Smooth muscle cell (in vitro differentiated cells): ENCODE data around the gene VWA3B. TPM values are rescaled to one million over a fixed set of nuclear protein-coding genes. Genes with fewer than 3 reads are reported as not detected.

Experiments
- DNase-seq: peaks from one replicate; lab custom pipeline; 2025; ENCODE audit not compliant: unreplicated experiment; lab: John Stamatoyannopoulos, UW
- H2AFZ ChIP-seq: fragments of 200-600 bp; sonication (generic); 2 replicates; pipeline ENCODE4 v1.6.0; 2016; ENCODE audit warnings: antibody characterized with exemption, low read depth, mild to moderate bottlenecking
- H3F3A ChIP-seq: fragments of 200-600 bp; sonication (generic); 2 replicates; pipeline ENCODE4 v1.6.0; 2017; ENCODE audit warnings: antibody characterized with exemption, low read depth
- H3K27ac ChIP-seq: fragments of 200-600 bp; sonication (generic); 2 replicates; pipeline ENCODE4 v1.5.1; 2016; ENCODE audit warnings: low read depth, mild to moderate bottlenecking
- H3K27me3 ChIP-seq: fragments of 200-600 bp; sonication (generic); 2 replicates; pipeline ENCODE4 v1.6.1; 2016; ENCODE audit warnings: low read depth, mild to moderate bottlenecking
- H3K36me3 ChIP-seq: fragments of 200-600 bp; sonication (generic); 2 replicates; pipeline ENCODE4 v1.5.1; 2016; ENCODE audit warnings: low read depth
- H3K4me1 ChIP-seq: fragments of 200-600 bp; sonication (generic); 2 replicates; pipeline ENCODE4 v1.5.1; 2016; ENCODE audit warnings: low read depth
- H3K4me2 ChIP-seq: fragments of 200-600 bp; sonication (generic); 2 replicates; pipeline ENCODE4 v1.6.0; 2016; ENCODE audit warnings: mild to moderate bottlenecking
- H3K4me3 ChIP-seq: fragments of 200-600 bp; sonication (generic); 2 replicates; pipeline ENCODE4 v1.5.1; 2016; ENCODE audit warnings: mild to moderate bottlenecking
- H3K79me2 ChIP-seq: fragments of 200-600 bp; sonication (generic); 2 replicates; pipeline ENCODE4 v1.6.0; 2016; ENCODE audit warnings: low read depth, mild to moderate bottlenecking
- H3K9ac ChIP-seq: fragments of 200-600 bp; sonication (generic); 2 replicates; pipeline ENCODE4 v1.6.0; 2016; ENCODE audit warnings: low read depth
- H3K9me3 ChIP-seq: fragments of 200-600 bp; sonication (generic); replicated peaks from 2 replicates; pipeline ENCODE4 v1.5.1; 2016; ENCODE audit warnings: low read depth
- H4K20me1 ChIP-seq: fragments of 200-600 bp; sonication (generic); 2 replicates; pipeline ENCODE4 v1.6.0; 2016; ENCODE audit warnings: low read depth
- CTCF ChIP-seq: fragments of 200-600 bp; sonication (generic); IDR thresholded peaks from 2 replicates; pipeline ENCODE4 v1.5.1; 2017; ENCODE audit warnings: borderline replicate concordance, mild to moderate bottlenecking, antibody characterized with exemption; ENCODE audit not compliant: insufficient read depth, poor library complexity, severe bottlenecking
- WGBS: methylation state at CpG from one replicate; pipeline ENCODE4 v1.1.7; 2016; ENCODE audit warnings: low lambda C conversion rate; 5-methylcytosine and 5-hydroxymethylcytosine counted together
- polyA plus RNA-seq: library from polyadenylated mRNA; unstranded; fragments of >200 nt; fragmentation: Nextera tagmentation; extraction: Ambion mirVana; gene quantifications from 2 replicates; pipeline ENCODE4 v1.2.1, GENCODE V29; 2016
- total RNA-seq: library from RNA; depleted of rRNA; stranded (reverse); fragments of >200 nt; gene quantifications from 2 replicates; pipeline ENCODE4 v1.2.3, GENCODE V29; 2014

The VWA3B gene
- total and polyA plus RNA-seq, 2 experiments from 2014 or later, result not detected

GRCh38 chr2:98172150-98172765, 85.3 kb downstream of the VWA3B start:
- Histone ChIP-seq H3K4me3 (no peak overlapping the region), H3K36me3 (no peaks in the 10 kb centered on the region), H4K20me1 (no peaks in the 10 kb centered on the region), H2AFZ (no peak overlapping the region), H3K9ac (no peak overlapping the region), H3K79me2 (no peaks in the 10 kb centered on the region), H3K9me3 (no peaks in the 10 kb centered on the region), H3K27me3 (peaks cover 28% of the 10 kb centered on the region), H3K4me2 (no peak overlapping the region), H3F3A (no peaks in the 10 kb centered on the region), H3K4me1 (no peaks in the 10 kb centered on the region), H3K27ac (no peak overlapping the region)
- DNase-seq, result no peak
- WGBS, result 92% methylated on average over 14 of the region's 14 CpGs
- TF ChIP-seq CTCF, result no peak

- Histone ChIP-seq H3K79me2 (no peaks in the 10 kb centered on the region), H3K4me1 (peaks cover 3% of the 10 kb centered on the region), H3K36me3 (no peaks in the 10 kb centered on the region), H4K20me1 (no peaks in the 10 kb centered on the region), H3K4me3 (no peak overlapping the region), H3K9ac (no peak overlapping the region), H2AFZ (no peak overlapping the region), H3K27me3 (peaks cover 35% of the 10 kb centered on the region), H3F3A (no peaks in the 10 kb centered on the region), H3K4me2 (no peak overlapping the region), H3K27ac (no peak overlapping the region), H3K9me3 (no peaks in the 10 kb centered on the region)
- TF ChIP-seq CTCF, result no peak
- 86% methylated on average over 2 of the region's 2 CpGs for WGBS
- DNase-seq, result no peak
Observed at GRCh38 chr2:98172951-98173350, 86.0 kb downstream of the VWA3B start.

- Histone ChIP-seq H3K4me2 (no peak overlapping the region), H3K27me3 (peaks cover 43% of the 10 kb centered on the region), H3K36me3 (no peaks in the 10 kb centered on the region), H3F3A (no peaks in the 10 kb centered on the region), H3K4me3 (no peak overlapping the region), H3K27ac (no peak overlapping the region), H3K9ac (no peak overlapping the region), H2AFZ (no peak overlapping the region), H4K20me1 (no peaks in the 10 kb centered on the region), H3K9me3 (no peaks in the 10 kb centered on the region), H3K4me1 (peaks cover 5% of the 10 kb centered on the region), H3K79me2 (no peaks in the 10 kb centered on the region)
- no peak for TF ChIP-seq CTCF
- no peak for DNase-seq
- 51% methylated on average over 6 of the region's 6 CpGs for WGBS
Observed at GRCh38 chr2:98175811-98176210, 88.8 kb downstream of the VWA3B start.

- Histone ChIP-seq H3K27me3 (peaks cover 43% of the 10 kb centered on the region), H3K4me2 (no peak overlapping the region), H3K4me3 (no peak overlapping the region)
Observed at GRCh38 chr2:98177286-98177685, 90.3 kb downstream of the VWA3B start.

More at GRCh38 chr2:98177286-98177685, 90.3 kb downstream of the VWA3B start:
- Histone ChIP-seq H3K36me3 (no peaks in the 10 kb centered on the region), H3K9ac (no peak overlapping the region), H3K79me2 (no peaks in the 10 kb centered on the region), H3K4me1 (peaks cover 5% of the 10 kb centered on the region), H4K20me1 (no peaks in the 10 kb centered on the region), H2AFZ (no peak overlapping the region), H3F3A (no peaks in the 10 kb centered on the region), H3K27ac (no peak overlapping the region), H3K9me3 (no peaks in the 10 kb centered on the region)
- 41% methylated on average over 2 of the region's 2 CpGs for WGBS
- no peak for TF ChIP-seq CTCF
- DNase-seq, result no peak
